HCT116 (cell line): ENCODE measurements around the gene PCP4. TPM values are rescaled to one million over a fixed set of nuclear protein-coding genes. Genes with fewer than 3 reads are reported as not detected.

Experiments used
- ATAC-seq: fragments of 200-7000 bp; cut with Tn5 transposase; 2 replicates; pipeline ENCODE4 v1.9.1; 2020; ENCODE audit warnings: mild to moderate bottlenecking, moderate library complexity
- BruUV-seq: library from RNA; stranded (reverse); fragments of 400-500 nt; replicated peaks from 2 replicates; lab custom pipeline; 2021; lab: Mats Ljungman, UMichigan
- CTCF ChIA-PET: fragments of 300-600 bp; sonication (Branson Sonifier 250); formaldehyde crosslinking; loops from one replicate; lab custom pipeline; 2021; ENCODE audit warnings: antibody characterized with exemption; lab: Charles Lee
- POLR2A ChIA-PET: fragments of 300-600, 350-600 bp; sonication (Branson Sonifier 250); formaldehyde crosslinking; loops from one replicate; lab custom pipeline; 2021; ENCODE audit warnings: antibody characterized with exemption; lab: Charles Lee
- RAD21 ChIA-PET, 2 experiments: fragments of 300-600 bp; sonication (Branson Sonifier 250); formaldehyde crosslinking; loops; one replicate each; lab custom pipeline; 2023; ENCODE audit warnings: low total read pairs in 2 of 2; ENCODE audit not compliant: uncharacterized antibody in 2 of 2, unreplicated experiment in 2 of 2, low non-redundant PET in 1 of 2; lab: Charles Lee
- DNase-seq: peaks from one replicate; pipeline ENCODE4 v3.0.0-alpha.2; 2010; ENCODE audit warnings: low read depth, low spot score
- H2AFZ ChIP-seq: fragments of 200-600 bp; shearing (Covaris generic), sonication (generic); 2 replicates; pipeline ENCODE4 v1.6.1; 2017; ENCODE audit warnings: low read depth, mixed run types, mixed read lengths, antibody characterized with exemption, low read length; ENCODE audit not compliant: poor library complexity, severe bottlenecking
- H3K27ac ChIP-seq: 2 replicates; pipeline ENCODE4 v1.5.1; 2012; ENCODE audit warnings: low read depth, low read length
- H3K27me3 ChIP-seq: fragments of 200-600 bp; sonication (generic); 2 replicates; pipeline ENCODE4 v1.6.1; 2016; ENCODE audit warnings: mixed run types, low read length, mixed read lengths; ENCODE audit not compliant: insufficient read depth
- H3K36me3 ChIP-seq, 2 experiments: fragments of 200-500 bp in 1 of 2; fragments of 200-600 bp in 1 of 2; sonication (Bioruptor generic) in 1 of 2; sonication (generic) in 1 of 2; 2 replicates each; pipeline versions ENCODE4 v1.5.1 to v1.6.1; 2014 to 2016; ENCODE audit warnings: low read length in 2 of 2, inconsistent platforms in 1 of 2, mixed read lengths in 1 of 2, mixed run types in 1 of 2; ENCODE audit not compliant: insufficient read depth in 2 of 2, control insufficient read depth in 1 of 2
- H3K4me1 ChIP-seq, 2 experiments: fragments of 200-600 bp in 1 of 2; sonication (generic) in 1 of 2; 2 replicates each; pipeline versions ENCODE4 v1.5.1 to v1.6.1; 2012 to 2017; ENCODE audit warnings: low read length in 2 of 2, inconsistent platforms in 1 of 2, mild to moderate bottlenecking in 1 of 2, mixed read lengths in 1 of 2, mixed run types in 1 of 2, moderate library complexity in 1 of 2; ENCODE audit not compliant: insufficient read depth in 2 of 2, control insufficient read depth in 1 of 2
- H3K4me2 ChIP-seq: fragments of 200-600 bp; sonication (generic); 2 replicates; pipeline ENCODE4 v1.6.1; 2017; ENCODE audit warnings: mixed run types, low read length, mixed read lengths
- H3K4me3 ChIP-seq, 2 experiments: fragments of 200-600 bp in 1 of 2; sonication (generic) in 1 of 2; replicated peaks in 1 of 2; 2 replicates each; pipeline ENCODE4 v1.5.1; 2011 to 2016; ENCODE audit warnings: low read length in 2 of 2, control low read depth in 1 of 2, low read depth in 1 of 2, mild to moderate bottlenecking in 1 of 2, mixed read lengths in 1 of 2, mixed run types in 1 of 2
- H3K79me2 ChIP-seq: fragments of 200-600 bp; sonication (generic); 2 replicates; pipeline ENCODE4 v1.6.1; 2017; ENCODE audit warnings: mild to moderate bottlenecking, mixed run types, low read length, moderate library complexity, mixed read lengths; ENCODE audit not compliant: insufficient read depth
- H3K9ac ChIP-seq: fragments of 200-600 bp; sonication (generic); 2 replicates; pipeline ENCODE4 v1.6.1; 2016; ENCODE audit warnings: low read length, mixed read lengths
- H3K9me2 ChIP-seq: fragments of 200-600 bp; sonication (generic), shearing (Covaris generic); 2 replicates; pipeline ENCODE4 v1.6.1; 2017; ENCODE audit warnings: mixed run types, mild to moderate bottlenecking, moderate library complexity; ENCODE audit not compliant: insufficient read depth
- H3K9me3 ChIP-seq, 2 experiments: fragments of 200-500 bp in 1 of 2; fragments of 200-600 bp in 1 of 2; sonication (Bioruptor generic) in 1 of 2; sonication (generic) in 1 of 2; 2 replicates each; pipeline ENCODE4 v1.6.1; 2014 to 2017; ENCODE audit warnings: low read length in 2 of 2, mixed read lengths in 2 of 2, inconsistent platforms in 1 of 2, low read depth in 1 of 2, mild to moderate bottlenecking in 1 of 2, mixed run types in 1 of 2, moderate library complexity in 1 of 2; ENCODE audit not compliant: control insufficient read depth in 1 of 2, insufficient read depth in 1 of 2
- H4K20me1 ChIP-seq: fragments of 200-600 bp; sonication (generic), shearing (Covaris generic); 2 replicates; pipeline ENCODE4 v1.6.1; 2017; ENCODE audit warnings: mixed run types, mild to moderate bottlenecking, moderate library complexity; ENCODE audit not compliant: insufficient read depth
- CEBPB ChIP-seq: IDR thresholded peaks from 2 replicates; pipeline ENCODE4 v1.6.1; 2012; ENCODE audit warnings: low read depth
- CTCF ChIP-seq, 3 experiments: fragments of 200-600 bp in 1 of 3; sonication (generic) in 1 of 3; IDR thresholded peaks in 2 of 3; conservative IDR thresholded peaks in 1 of 3; 2 replicates each; pipeline ENCODE4 v1.5.1; 2012 to 2017; ENCODE audit warnings: low read depth in 2 of 3, low read length in 2 of 3, antibody characterized with exemption in 1 of 3, borderline replicate concordance in 1 of 3, control low read depth in 1 of 3, mild to moderate bottlenecking in 1 of 3, mixed read lengths in 1 of 3, mixed run types in 1 of 3, moderate library complexity in 1 of 3; ENCODE audit not compliant: insufficient read depth in 1 of 3
- ELF1 ChIP-seq: IDR thresholded peaks from 2 replicates; pipeline ENCODE4 v1.6.1; 2012; ENCODE audit warnings: low read depth, borderline replicate concordance
- EZH2 ChIP-seq: fragments of 200-600 bp; sonication (generic); IDR thresholded peaks from 2 replicates; pipeline ENCODE4 v1.6.1; 2017; ENCODE audit warnings: antibody characterized with exemption, mixed run types
- EZH2phosphoT487 ChIP-seq: fragments of 200-600 bp; IDR thresholded peaks from 2 replicates; pipeline ENCODE4 v1.6.1; 2018; ENCODE audit warnings: antibody characterized with exemption, borderline replicate concordance
- FOSL1 ChIP-seq: IDR thresholded peaks from 2 replicates; pipeline ENCODE4 v1.6.1; 2012; ENCODE audit warnings: low read depth
- POLR2A ChIP-seq: IDR thresholded peaks from 2 replicates; pipeline ENCODE4 v1.7.0; 2011; ENCODE audit warnings: borderline replicate concordance; ENCODE audit not compliant: insufficient read depth, insufficient read length; ENCODE audit errors: extremely low read depth
- SP1 ChIP-seq: IDR thresholded peaks from 2 replicates; pipeline ENCODE4 v1.6.1; 2012; ENCODE audit warnings: low read depth
- intact Hi-C: fragments of 100-400 bp; cut with micrococcal nuclease; formaldehyde crosslinking; loops from 2 replicates; pipeline ENCODE4 v1.10.0; 2022
- total RNA-seq: library from RNA; stranded (reverse); gene quantifications from one replicate; pipeline ENCODE4 v1.2.1, GENCODE V29; 2021; ENCODE audit not compliant: unreplicated experiment
- TF ChIP-seq, protein P1 (sequence below): IDR thresholded peaks from 2 replicates; pipeline ENCODE4 v1.6.1; 2012

Gene PCP4
- total RNA-seq, 1 experiment from 2014 or later = not detected

GRCh38 chr21:39911286-39912199 lies 44.3 kb downstream of the PCP4 start:
- H3K4me1 ChIP-seq = no peaks in the 10 kb centered on the region
- DNase-seq (no peak), ATAC-seq (no peak)
- H3K4me3 ChIP-seq = no peak overlapping the region
- intact Hi-C loops = no loop called here
- POLR2A ChIA-PET = no interaction called here
- no peak overlapping the region for H3K4me2 ChIP-seq
- BruUV-seq = no TSS peak
- no peaks in the 10 kb centered on the region for H4K20me1 ChIP-seq
- no peaks in the 10 kb centered on the region for H3K79me2 ChIP-seq
- H3K9me3 ChIP-seq = peaks cover 0 to 7% of the 10 kb centered on the region in 2 experiments; a peak in 1 of 4 replicates
- no peak overlapping the region for H3K27ac ChIP-seq
- H2AFZ ChIP-seq = no peak overlapping the region
- 0 out of 2 replicates have a peak, but pooled peaks cover 3% of the 10 kb centered on the region for H3K27me3 ChIP-seq
- no peak overlapping the region for H3K9ac ChIP-seq
- TF ChIP-seq FOSL1 (no peak), CTCF (IDR thresholded peaks at IDR 0.05 in 2 of 3, conservative IDR thresholded peaks at IDR 0.05 in 1 of 3; ENCODE audit: borderline replicate concordance in 1 of 3, insufficient read depth in 1 of 3, low read depth in 2 of 3, low read length in 2 of 3) (peak in 1 of 3 experiments; percentile 17; a peak in 1 of 6 replicates), SP1 (no peak), CEBPB (no peak), EZH2 (no peak), ELF1 (no peak), EZH2phosphoT487 (no peak), POLR2A (no peak)
- TF ChIP-seq, protein P1, sequence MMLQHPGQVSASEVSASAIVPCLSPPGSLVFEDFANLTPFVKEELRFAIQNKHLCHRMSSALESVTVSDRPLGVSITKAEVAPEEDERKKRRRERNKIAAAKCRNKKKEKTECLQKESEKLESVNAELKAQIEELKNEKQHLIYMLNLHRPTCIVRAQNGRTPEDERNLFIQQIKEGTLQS = no peak
- H3K9me2 ChIP-seq = no peaks in the 10 kb centered on the region
- CTCF ChIA-PET = no interaction called here
- RAD21 ChIA-PET = no interaction called here
- no peaks in the 10 kb centered on the region for H3K36me3 ChIP-seq
